Hepatocyte (in vitro differentiated cells): Measurements from ENCODE around the gene ZNF544.

Experiments
- EZH2 ChIP-seq: fragments of 200-600 bp; sonication (generic); IDR thresholded peaks from 2 replicates; pipeline ENCODE4 v1.6.1; 2016; ENCODE audit warnings: antibody characterized with exemption, mild to moderate bottlenecking, borderline replicate concordance
- EZH2phosphoT487 ChIP-seq: fragments of 200-600 bp; sonication (generic); IDR thresholded peaks from one replicate; pipeline ENCODE4 v1.6.1; 2018; ENCODE audit warnings: antibody characterized with exemption, mild to moderate bottlenecking, low read depth, moderate library complexity; ENCODE audit not compliant: unreplicated experiment, severe bottlenecking
- TF ChIP-seq, protein P1 (sequence below): fragments of 200-600 bp; sonication (generic); IDR thresholded peaks from 2 replicates; pipeline ENCODE4 v1.5.1; 2016; ENCODE audit warnings: antibody characterized with exemption, mild to moderate bottlenecking; ENCODE audit not compliant: poor library complexity

GRCh38 chr19:58237324-58237723, 8.6 kb downstream of the ZNF544 start:
- TF ChIP-seq, protein P1, sequence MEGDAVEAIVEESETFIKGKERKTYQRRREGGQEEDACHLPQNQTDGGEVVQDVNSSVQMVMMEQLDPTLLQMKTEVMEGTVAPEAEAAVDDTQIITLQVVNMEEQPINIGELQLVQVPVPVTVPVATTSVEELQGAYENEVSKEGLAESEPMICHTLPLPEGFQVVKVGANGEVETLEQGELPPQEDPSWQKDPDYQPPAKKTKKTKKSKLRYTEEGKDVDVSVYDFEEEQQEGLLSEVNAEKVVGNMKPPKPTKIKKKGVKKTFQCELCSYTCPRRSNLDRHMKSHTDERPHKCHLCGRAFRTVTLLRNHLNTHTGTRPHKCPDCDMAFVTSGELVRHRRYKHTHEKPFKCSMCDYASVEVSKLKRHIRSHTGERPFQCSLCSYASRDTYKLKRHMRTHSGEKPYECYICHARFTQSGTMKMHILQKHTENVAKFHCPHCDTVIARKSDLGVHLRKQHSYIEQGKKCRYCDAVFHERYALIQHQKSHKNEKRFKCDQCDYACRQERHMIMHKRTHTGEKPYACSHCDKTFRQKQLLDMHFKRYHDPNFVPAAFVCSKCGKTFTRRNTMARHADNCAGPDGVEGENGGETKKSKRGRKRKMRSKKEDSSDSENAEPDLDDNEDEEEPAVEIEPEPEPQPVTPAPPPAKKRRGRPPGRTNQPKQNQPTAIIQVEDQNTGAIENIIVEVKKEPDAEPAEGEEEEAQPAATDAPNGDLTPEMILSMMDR, result no peak
- TF ChIP-seq EZH2, result no peak
- no peak for TF ChIP-seq EZH2phosphoT487
